ENCODE results near the gene GPX7. TPM values are rescaled to one million over a fixed set of nuclear protein-coding genes. Genes with fewer than 3 reads are reported as not detected.

Gene GPX7
- polyA plus RNA-seq (2012; ENCODE audit: missing spikeins): 27.3 TPM

DNA sequence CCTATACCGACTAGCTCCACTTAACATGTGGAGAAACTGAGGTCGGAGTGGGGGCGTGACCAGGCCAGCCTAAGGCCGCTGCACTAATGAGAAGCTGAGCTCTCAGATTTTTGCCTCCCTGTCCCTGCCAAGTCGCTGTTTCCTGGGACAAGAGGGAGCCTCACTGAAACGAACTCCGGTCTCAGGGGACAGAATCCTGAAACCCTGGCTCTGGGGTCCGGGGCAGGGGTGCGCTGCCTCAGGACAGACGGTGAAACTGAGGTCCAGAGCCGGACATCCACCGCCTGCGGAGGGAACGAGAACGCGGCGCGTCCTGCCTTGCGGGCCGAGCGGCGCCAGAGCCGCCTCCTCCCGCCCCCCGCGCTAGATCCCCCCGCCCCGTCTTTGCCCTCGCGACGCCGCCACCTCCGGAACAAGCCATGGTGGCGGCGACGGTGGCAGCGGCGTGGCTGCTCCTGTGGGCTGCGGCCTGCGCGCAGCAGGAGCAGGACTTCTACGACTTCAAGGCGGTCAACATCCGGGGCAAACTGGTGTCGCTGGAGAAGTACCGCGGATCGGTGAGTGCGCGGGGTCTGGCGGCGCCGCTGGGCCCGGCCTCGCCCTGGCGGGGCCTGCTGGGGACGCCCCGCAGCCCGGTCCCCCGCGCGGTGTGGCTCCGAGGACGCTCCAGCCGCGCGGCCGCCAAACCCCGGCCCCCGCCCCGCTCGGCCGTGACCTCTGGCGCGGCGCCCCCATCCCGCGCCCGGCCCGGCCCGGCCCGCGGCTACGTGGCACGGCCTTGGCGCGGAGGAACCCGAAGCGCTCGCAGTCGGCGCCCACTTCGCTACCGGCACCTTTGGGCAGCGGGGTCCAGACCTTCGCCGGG lies at the start of gene GPX7:
Gene GPX7 (plus strand): TSS at position 381 of the 865 bp plus-strand sequence. CDS start 39 bp downstream, at position 420.
- TF ChIP-seq POLR2A (IDR thresholded peaks at IDR 0.05; ENCODE audit: low read depth, low read length): peak; percentile 80; the same call in 1 of the 2 replicates
- TF ChIP-seq POLR2AphosphoS5 (IDR thresholded peaks at IDR 0.05; ENCODE audit: low read depth, low read length): peak; percentile 58; the same call in 1 of the 2 replicates
- peak; percentile 5; the same call in 1 of the 2 replicates for TF ChIP-seq TAF1 (IDR thresholded peaks at IDR 0.05; ENCODE audit: borderline replicate concordance, low read depth, low read length)
- peak; percentile 95 for FAIRE-seq
- peak; percentile 63 for DNase-seq (ENCODE audit: insufficient read length)

DNA sequence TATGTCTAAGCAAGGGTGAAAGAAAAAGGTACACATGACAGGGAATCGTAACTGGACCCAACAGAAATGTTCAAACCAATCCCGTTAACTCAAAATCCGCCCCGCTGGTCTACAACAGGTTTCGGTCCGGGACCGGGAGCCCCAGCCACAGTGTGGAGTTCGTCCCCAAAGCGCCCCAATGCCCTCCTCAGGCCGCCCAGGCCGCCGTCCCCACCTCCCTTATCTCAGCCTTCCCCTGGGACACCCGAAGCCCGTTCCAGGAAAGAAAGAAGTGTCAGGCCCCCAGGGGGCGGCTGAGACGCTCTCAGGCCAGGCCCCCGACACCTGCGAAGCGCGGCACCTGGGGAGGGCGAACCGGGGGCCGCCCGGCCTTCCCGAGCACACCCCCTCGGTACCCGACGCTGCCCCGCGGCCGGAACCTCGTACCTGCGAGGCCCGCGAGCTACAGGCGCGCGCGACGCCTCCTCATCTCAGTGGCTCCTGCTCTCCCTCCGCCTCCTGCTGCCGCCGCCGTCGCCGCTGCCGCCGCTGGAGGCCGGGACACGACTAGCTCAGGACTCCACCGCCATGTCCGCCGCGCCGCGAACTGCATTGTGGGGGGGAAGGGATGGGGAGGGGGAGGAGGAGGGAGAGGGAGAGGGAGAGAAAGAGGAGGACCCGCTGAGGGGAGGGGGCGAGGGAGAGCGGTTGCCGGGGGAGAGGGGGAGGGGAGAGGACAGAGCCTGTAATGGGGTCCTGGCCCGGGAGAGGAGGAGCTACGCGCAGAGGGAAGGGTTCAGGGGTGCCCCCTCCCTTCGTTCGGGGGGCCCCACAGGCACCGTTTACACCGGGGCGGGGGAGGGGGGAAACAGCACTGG lies 49.4 kb upstream of the GPX7 start, which contains the start of gene TUT4:
Gene TUT4 (minus strand): TSS at position 588 of the 857 bp plus-strand sequence. CDS start 26,812 bp downstream, outside the sequence.
- no peak for FAIRE-seq
- DNase-seq (ENCODE audit: insufficient read length): peak; percentile 34
- TF ChIP-seq POLR2AphosphoS5 (IDR thresholded peaks at IDR 0.05; ENCODE audit: low read depth, low read length): 0 out of 2 replicates have a peak, but pooled peaks have one; percentile 38
- peak; percentile 65; the same call in 1 of the 2 replicates for TF ChIP-seq TAF1 (IDR thresholded peaks at IDR 0.05; ENCODE audit: borderline replicate concordance, low read depth, low read length)
- TF ChIP-seq POLR2A (IDR thresholded peaks at IDR 0.05; ENCODE audit: low read depth, low read length): no peak

DNA sequence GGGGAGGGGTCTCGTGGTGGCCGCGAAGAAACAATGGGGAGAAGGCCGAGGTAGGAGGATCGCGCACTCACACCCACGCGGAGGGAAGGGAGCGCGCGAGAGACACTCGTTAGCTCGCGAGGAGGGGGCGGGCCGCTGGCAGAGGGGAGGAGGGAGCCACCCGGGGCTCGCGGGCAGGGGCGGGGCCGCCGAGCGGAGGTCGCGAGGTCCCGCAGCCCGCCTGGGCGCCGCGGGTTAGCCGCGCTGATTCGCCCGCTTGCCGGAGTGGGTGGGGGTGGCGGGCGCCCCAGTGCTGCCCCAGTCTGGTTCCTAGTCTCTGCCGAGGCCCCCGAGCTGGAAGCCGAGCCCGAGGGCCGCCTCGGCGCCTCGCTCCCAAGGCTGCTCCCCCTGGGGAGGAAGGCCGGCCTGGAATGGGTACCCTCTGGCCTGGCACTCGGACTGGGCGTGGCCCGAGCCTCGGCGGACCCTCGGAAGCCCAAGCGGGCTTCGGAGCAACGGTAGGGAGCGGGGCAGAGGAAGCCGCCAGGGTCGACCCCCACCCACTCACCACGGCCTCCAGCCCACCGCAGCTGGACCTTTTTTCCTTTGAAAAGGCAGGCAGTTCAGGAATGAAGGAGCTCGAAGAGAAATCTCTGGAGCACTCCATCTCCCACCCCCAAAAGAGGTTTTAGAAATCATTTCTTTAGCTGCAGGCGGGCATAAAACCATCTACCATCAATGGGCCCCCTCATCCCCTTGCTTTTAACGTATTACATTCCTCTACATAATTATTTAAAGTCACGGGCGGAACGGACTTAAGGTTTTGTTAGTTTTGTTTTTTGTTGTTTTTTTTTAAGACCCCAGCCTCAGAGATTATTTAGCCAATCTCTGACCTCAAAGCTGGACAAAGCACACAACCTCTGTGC lies 48.6 kb upstream of the GPX7 start:
- FAIRE-seq (peak; percentile 92), DNase-seq (ENCODE audit: insufficient read length) (peak; percentile 66)
- TF ChIP-seq TAF1 (IDR thresholded peaks at IDR 0.05; ENCODE audit: borderline replicate concordance, low read depth, low read length): 0 out of 2 replicates have a peak, but pooled peaks have one; percentile 30
- TF ChIP-seq POLR2A (IDR thresholded peaks at IDR 0.05; ENCODE audit: low read depth, low read length): peak; percentile 80
- TF ChIP-seq POLR2AphosphoS5 (IDR thresholded peaks at IDR 0.05; ENCODE audit: low read depth, low read length): no peak

GRCh38 chr1:52554267-52554640 lies 47.9 kb upstream of the GPX7 start:
- DNase-seq (ENCODE audit: insufficient read length) (no peak), FAIRE-seq (no peak)
- TF ChIP-seq TAF1 (IDR thresholded peaks at IDR 0.05; ENCODE audit: borderline replicate concordance, low read depth, low read length) (no peak), POLR2A (IDR thresholded peaks at IDR 0.05; ENCODE audit: low read depth, low read length) (no peak), POLR2AphosphoS5 (IDR thresholded peaks at IDR 0.05; ENCODE audit: low read depth, low read length) (no peak)

DNA sequence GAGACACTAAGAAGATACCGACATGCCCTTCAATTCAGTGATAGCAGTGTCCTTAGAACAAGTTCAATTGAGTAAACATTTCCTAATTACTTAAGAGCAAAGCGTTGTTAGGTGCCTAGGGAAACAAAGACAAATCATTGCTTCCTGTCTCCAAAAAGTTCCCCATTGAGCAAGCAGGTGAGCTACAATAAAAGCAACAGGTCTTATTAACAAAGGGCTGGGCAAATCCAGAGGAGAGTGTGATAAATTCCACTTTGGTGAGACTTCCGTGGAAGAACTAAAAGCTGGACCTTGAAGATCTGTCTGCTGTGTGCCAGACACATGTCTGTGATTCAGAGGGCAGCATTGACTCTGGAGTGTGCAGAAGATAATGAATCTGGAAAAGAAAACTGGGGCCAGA lies 47.4 kb upstream of the GPX7 start:
- DNase-seq (ENCODE audit: insufficient read length) (no peak), FAIRE-seq (no peak)
- TF ChIP-seq TAF1 (IDR thresholded peaks at IDR 0.05; ENCODE audit: borderline replicate concordance, low read depth, low read length): no peak
- no peak for TF ChIP-seq POLR2A (IDR thresholded peaks at IDR 0.05; ENCODE audit: low read depth, low read length)
- no peak for TF ChIP-seq POLR2AphosphoS5 (IDR thresholded peaks at IDR 0.05; ENCODE audit: low read depth, low read length)

DNA sequence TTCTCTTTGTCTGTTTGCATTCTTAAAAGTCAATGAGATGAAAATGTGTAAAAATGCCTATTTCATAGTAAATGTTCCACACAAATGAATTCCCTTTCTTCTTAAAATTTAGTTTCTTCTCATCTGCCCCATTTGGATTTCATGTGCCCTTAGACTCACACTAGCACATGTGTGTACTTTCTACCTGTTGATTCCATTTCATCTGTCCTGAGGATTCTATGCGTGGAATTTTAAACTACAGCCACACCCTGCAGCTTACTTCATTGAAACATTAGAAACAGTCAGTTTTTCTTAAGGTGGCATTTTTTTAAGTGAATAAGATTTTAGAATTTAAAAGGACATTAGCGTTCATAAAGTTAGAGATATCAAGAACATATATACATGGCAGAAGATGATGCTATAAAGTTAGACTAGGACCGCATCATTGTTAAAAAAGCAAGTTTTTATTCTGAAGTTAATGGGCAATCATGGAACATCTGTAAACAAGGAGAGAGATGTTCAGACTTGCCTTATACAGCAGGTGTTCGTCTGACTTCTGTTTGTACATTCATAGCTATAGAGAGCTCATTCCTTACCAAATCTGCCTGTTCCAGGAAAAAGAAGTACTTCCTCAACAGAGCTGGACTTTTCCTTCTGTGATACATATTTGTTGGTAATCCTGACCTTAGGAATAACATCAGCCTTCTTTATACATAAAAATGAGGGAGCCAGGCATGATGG lies 45.4 kb upstream of the GPX7 start:
- DNase-seq (ENCODE audit: insufficient read length): no peak
- no peak for FAIRE-seq
- TF ChIP-seq POLR2AphosphoS5 (IDR thresholded peaks at IDR 0.05; ENCODE audit: low read depth, low read length): no peak
- no peak for TF ChIP-seq TAF1 (IDR thresholded peaks at IDR 0.05; ENCODE audit: borderline replicate concordance, low read depth, low read length)
- TF ChIP-seq POLR2A (IDR thresholded peaks at IDR 0.05; ENCODE audit: low read depth, low read length): no peak

GRCh38 chr1:52558941-52559340 lies 43.2 kb upstream of the GPX7 start:
- no peak for FAIRE-seq

DNA sequence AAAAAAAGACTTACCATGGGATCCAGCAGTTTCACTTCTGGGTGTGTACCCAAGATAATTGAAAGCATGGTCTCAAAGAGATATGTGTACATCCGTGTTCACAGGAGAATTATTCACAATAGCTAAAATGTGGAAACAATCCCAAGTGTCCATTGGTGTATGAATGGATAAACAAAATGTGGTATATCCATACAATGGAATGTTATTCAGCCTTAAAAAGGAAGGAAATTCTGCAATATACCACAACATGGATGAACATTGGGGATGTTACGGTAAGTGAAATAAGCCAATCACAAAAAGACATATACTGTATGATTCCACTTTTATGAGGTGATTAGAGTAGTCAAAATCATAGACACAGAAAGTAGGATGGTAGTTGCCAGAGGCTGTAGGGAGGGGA lies 42.3 kb upstream of the GPX7 start:
- FAIRE-seq: no peak
- no peak for DNase-seq (ENCODE audit: insufficient read length)
- no peak for TF ChIP-seq POLR2AphosphoS5 (IDR thresholded peaks at IDR 0.05; ENCODE audit: low read depth, low read length)
- TF ChIP-seq POLR2A (IDR thresholded peaks at IDR 0.05; ENCODE audit: low read depth, low read length): no peak
- no peak for TF ChIP-seq TAF1 (IDR thresholded peaks at IDR 0.05; ENCODE audit: borderline replicate concordance, low read depth, low read length)

More at GRCh38 chr1:52558941-52559340, 43.2 kb upstream of the GPX7 start:
- DNase-seq (ENCODE audit: insufficient read length): no peak
- no peak for TF ChIP-seq POLR2A (IDR thresholded peaks at IDR 0.05; ENCODE audit: low read depth, low read length)
- TF ChIP-seq TAF1 (IDR thresholded peaks at IDR 0.05; ENCODE audit: borderline replicate concordance, low read depth, low read length): no peak
- TF ChIP-seq POLR2AphosphoS5 (IDR thresholded peaks at IDR 0.05; ENCODE audit: low read depth, low read length): no peak

DNA sequence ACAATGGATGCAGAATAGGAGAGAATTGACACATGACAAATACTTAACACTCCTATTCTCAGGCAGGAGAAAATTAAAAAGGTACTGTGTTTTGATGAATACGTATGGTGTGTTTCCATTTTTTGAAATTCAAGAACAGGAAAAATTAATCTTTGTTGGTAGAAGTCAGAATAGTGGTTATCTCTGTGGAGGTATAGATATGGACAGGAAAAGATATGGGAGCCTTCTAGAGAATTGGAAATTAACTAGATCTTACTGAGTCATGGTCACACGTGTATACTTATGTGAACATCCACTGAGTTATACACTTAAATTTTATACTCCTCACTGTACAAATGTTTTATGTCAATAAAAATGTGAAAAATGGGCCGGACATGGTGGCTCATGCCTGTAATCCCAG lies 39.4 kb upstream of the GPX7 start:
- no peak for FAIRE-seq
- TF ChIP-seq TAF1 (IDR thresholded peaks at IDR 0.05; ENCODE audit: borderline replicate concordance, low read depth, low read length): no peak
- no peak for TF ChIP-seq POLR2A (IDR thresholded peaks at IDR 0.05; ENCODE audit: low read depth, low read length)
- no peak for TF ChIP-seq POLR2AphosphoS5 (IDR thresholded peaks at IDR 0.05; ENCODE audit: low read depth, low read length)
- DNase-seq (ENCODE audit: insufficient read length): no peak

- TF ChIP-seq TAF1 (IDR thresholded peaks at IDR 0.05; ENCODE audit: borderline replicate concordance, low read depth, low read length) (no peak), POLR2AphosphoS5 (IDR thresholded peaks at IDR 0.05; ENCODE audit: low read depth, low read length) (no peak), POLR2A (IDR thresholded peaks at IDR 0.05; ENCODE audit: low read depth, low read length) (no peak)
- DNase-seq (ENCODE audit: insufficient read length): no peak
- no peak for FAIRE-seq
These were observed 34.2 kb upstream of the GPX7 start for GRCh38 chr1:52567943-52568342.
